K562 (cell line): ENCODE results near the gene ATF3. TPM values are rescaled to one million over a fixed set of nuclear protein-coding genes. Genes with fewer than 3 reads are reported as not detected.

Source experiments
- ATAC-seq: fragments of 200-7000 bp; cut with Tn5 transposase; 3 replicates; pipeline ENCODE4 v1.9.1; 2020; ENCODE audit warnings: moderate library complexity
- BruUV-seq: library from RNA; stranded (reverse); fragments of 400-500 nt; replicated peaks from 2 replicates; lab custom pipeline; 2021; lab: Mats Ljungman, UMichigan
- CTCF ChIA-PET: fragments of 300-600 bp; formaldehyde crosslinking; extraction: SDS; loops from one replicate; lab custom pipeline; 2021; ENCODE audit warnings: low intra/inter-chr PET ratio; lab: Yijun Ruan, JAX
- POLR2A ChIA-PET: fragments of 300-600, 350-650 bp; sonication (Branson Sonifier 250); formaldehyde crosslinking; extraction: SDS; loops from one replicate; lab custom pipeline; 2021; ENCODE audit warnings: antibody characterized with exemption, inconsistent platforms; lab: Yijun Ruan, JAX
- DNase-seq, 4 experiments: peaks; one replicate each; pipeline versions ENCODE4 v3.0.0 to v3.0.0-alpha.2; 2011 to 2018; ENCODE audit warnings: low spot score in 3 of 4, mixed read lengths in 3 of 4; ENCODE audit errors: extremely low read depth in 1 of 4
- FAIRE-seq: peaks from 2 replicates; lab custom pipeline; 2011; peaks lifted over from hg19 to GRCh38; lab: Jason Lieb, UNC
- H2AFZ ChIP-seq: 2 replicates; pipeline ENCODE4 v1.6.0; 2011; ENCODE audit warnings: low read depth, low read length, control low read depth, inconsistent platforms
- H3K27ac ChIP-seq: fragments of 200-600 bp; 3 replicates; pipeline ENCODE4 v1.8.0; 2011; ENCODE audit warnings: low read depth, mild to moderate bottlenecking, control low read depth, inconsistent platforms, low read length, moderate library complexity, mixed read lengths; ENCODE audit errors: extremely low read depth
- H3K27me3 ChIP-seq, 2 experiments: fragments of 300-600 bp in 1 of 2; 2 replicates in 1 of 2; 3 replicates in 1 of 2; pipeline versions ENCODE4 v1.6.0 to v1.8.0; 2011; ENCODE audit warnings: inconsistent platforms in 2 of 2, low read length in 2 of 2, mild to moderate bottlenecking in 1 of 2, mixed read lengths in 1 of 2, moderate library complexity in 1 of 2; ENCODE audit not compliant: control insufficient read depth in 2 of 2, insufficient read depth in 2 of 2
- H3K36me3 ChIP-seq: fragments of 300-600 bp; 3 replicates; pipeline ENCODE4 v1.8.0; 2011; ENCODE audit warnings: mild to moderate bottlenecking, low read length, inconsistent platforms; ENCODE audit not compliant: control insufficient read depth, insufficient read depth
- H3K4me1 ChIP-seq, 2 experiments: fragments of 200-600 bp in 1 of 2; replicated peaks in 1 of 2; 2 replicates in 1 of 2; 3 replicates in 1 of 2; pipeline versions ENCODE4 v1.5.1 to v1.8.0; 2011; ENCODE audit warnings: inconsistent platforms in 2 of 2, low read length in 2 of 2, mild to moderate bottlenecking in 1 of 2, mixed read lengths in 1 of 2, moderate library complexity in 1 of 2; ENCODE audit not compliant: control insufficient read depth in 2 of 2, insufficient read depth in 2 of 2
- H3K4me2 ChIP-seq: 2 replicates; pipeline ENCODE4 v1.6.1; 2011; ENCODE audit warnings: low read length, control low read depth, inconsistent platforms, mixed read lengths; ENCODE audit not compliant: insufficient read depth
- H3K4me3 ChIP-seq: fragments of 200-600 bp; sonication (generic), shearing (Covaris generic); 2 replicates; pipeline ENCODE4 v1.5.1; 2016; ENCODE audit warnings: control low read depth, inconsistent platforms
- H3K79me2 ChIP-seq: fragments of 200-600 bp; 3 replicates; pipeline ENCODE4 v1.8.0; 2011; ENCODE audit warnings: low read length, inconsistent platforms; ENCODE audit not compliant: control insufficient read depth, insufficient read depth
- H3K9ac ChIP-seq, 2 experiments: 2 replicates each; pipeline versions ENCODE4 v1.6.0 to v1.6.1; 2011; ENCODE audit warnings: low read depth in 2 of 2, low read length in 2 of 2, control low read depth in 1 of 2, inconsistent platforms in 1 of 2, mild to moderate bottlenecking in 1 of 2, mixed read lengths in 1 of 2; ENCODE audit not compliant: insufficient read depth in 1 of 2
- H3K9me1 ChIP-seq: one replicate; pipeline ENCODE4 v1.6.0; 2011; ENCODE audit warnings: inconsistent platforms, mild to moderate bottlenecking, low read length, moderate library complexity; ENCODE audit not compliant: control insufficient read depth, insufficient read depth
- H3K9me3 ChIP-seq: replicated peaks from 2 replicates; pipeline ENCODE4 v1.5.1; 2011; ENCODE audit warnings: low read depth, low read length, inconsistent platforms; ENCODE audit not compliant: control insufficient read depth, insufficient read depth
- H4K20me1 ChIP-seq: replicated peaks from 2 replicates; pipeline ENCODE4 v1.6.1; 2011; ENCODE audit warnings: low read length, inconsistent platforms, mixed read lengths; ENCODE audit not compliant: control insufficient read depth, insufficient read depth
- ADNP ChIP-seq: fragments of 200-800 bp; sonication (Bioruptor generic); IDR thresholded peaks from 2 replicates; pipeline ENCODE4 v1.6.1; 2016; ENCODE audit warnings: missing genetic modification characterization, missing compliant biosample characterization
- BCL6 ChIP-seq: fragments of 250-450 bp; sonication (Bioruptor Pico); IDR thresholded peaks from 2 replicates; pipeline ENCODE4 v1.4.0; 2020
- BHLHE40 ChIP-seq: IDR thresholded peaks from 2 replicates; pipeline ENCODE4 v1.6.1; 2011; ENCODE audit warnings: low read length, improper control_type of control experiment
- CHD2 ChIP-seq: IDR thresholded peaks from 2 replicates; pipeline ENCODE4 v1.6.1; 2011; ENCODE audit warnings: low read depth, low read length
- CREB1 ChIP-seq, 2 experiments: sonication (generic) in 1 of 2; formaldehyde crosslinking in 1 of 2; IDR thresholded peaks; 2 replicates each; pipeline versions ENCODE4 v1.6.1 to v1.8.0; 2012 to 2022; ENCODE audit warnings: inconsistent platforms in 1 of 2, mild to moderate bottlenecking in 1 of 2, missing genetic modification reagents in 1 of 2, moderate library complexity in 1 of 2
- E2F8 ChIP-seq: fragments of 450-650 bp; IDR thresholded peaks from 2 replicates; pipeline ENCODE4 v1.7.1; 2018; ENCODE audit warnings: mild to moderate bottlenecking, low read depth; ENCODE audit not compliant: partially characterized antibody
- EWSR1 ChIP-seq: fragments of 450-650 bp; IDR thresholded peaks from 2 replicates; pipeline ENCODE4 v1.6.1; 2018; ENCODE audit warnings: borderline replicate concordance, mild to moderate bottlenecking, low read depth, moderate library complexity; ENCODE audit not compliant: partially characterized antibody
- GATAD2B ChIP-seq: fragments of 450-650 bp; IDR thresholded peaks from 2 replicates; pipeline ENCODE4 v1.6.1; 2017; ENCODE audit warnings: mild to moderate bottlenecking, borderline replicate concordance
- LEF1 ChIP-seq: fragments of 450-650 bp; IDR thresholded peaks from 2 replicates; pipeline ENCODE4 v1.6.1; 2016; ENCODE audit warnings: mild to moderate bottlenecking
- MAFG ChIP-seq: fragments of 450-650 bp; conservative IDR thresholded peaks from 2 replicates; pipeline ENCODE4 v1.6.1; 2016; ENCODE audit warnings: missing genetic modification characterization, missing compliant biosample characterization
- NFATC3 ChIP-seq: fragments of 450-650 bp; IDR thresholded peaks from 2 replicates; pipeline ENCODE4 v1.6.1; 2017; ENCODE audit warnings: mild to moderate bottlenecking
- NFE2L1 ChIP-seq: fragments of 450-650 bp; IDR thresholded peaks from 2 replicates; pipeline ENCODE4 v1.6.1; 2016; ENCODE audit warnings: missing genetic modification characterization, low read depth, mild to moderate bottlenecking, missing compliant biosample characterization, moderate library complexity, borderline replicate concordance
- PCBP2 ChIP-seq: fragments of 200-400 bp; formaldehyde crosslinking; IDR thresholded peaks from 2 replicates; pipeline ENCODE4 v1.6.1; 2018; ENCODE audit warnings: low read length, low read depth, mild to moderate bottlenecking, moderate library complexity; ENCODE audit not compliant: poor library complexity, severe bottlenecking
- PHB2 ChIP-seq: fragments of 450-650 bp; IDR thresholded peaks from 2 replicates; pipeline ENCODE4 v1.6.1; 2017; ENCODE audit warnings: low read depth
- RNF2 ChIP-seq: sonication (generic); IDR thresholded peaks from 2 replicates; pipeline ENCODE4 v1.6.1; 2016
- RNF219 ChIP-seq: fragments of 250-450 bp; sonication (Bioruptor Pico); IDR thresholded peaks from 2 replicates; pipeline ENCODE4 v1.5.0; 2022; ENCODE audit warnings: mild to moderate bottlenecking
- TFAM ChIP-seq: fragments of 250-450 bp; sonication (Bioruptor Pico); conservative IDR thresholded peaks from 2 replicates; pipeline ENCODE4 v1.5.0; 2021; ENCODE audit warnings: mild to moderate bottlenecking, moderate library complexity
- ZNF589 ChIP-seq: fragments of 200-800 bp; sonication (Bioruptor generic); IDR thresholded peaks from 2 replicates; pipeline ENCODE4 v1.6.1; 2016; ENCODE audit warnings: low read depth, missing genetic modification characterization, missing compliant biosample characterization
- WGBS: fragments of 100-300 bp; shearing (Covaris generic); methylation state at CpG from one replicate; pipeline ENCODE4 v1.1.6; 2016; ENCODE audit warnings: low coverage, mixed read lengths; ENCODE audit not compliant: insufficient coverage; ENCODE audit errors: missing lambda C conversion rate; 5-methylcytosine and 5-hydroxymethylcytosine counted together
- in situ Hi-C: fragments of 300-500 bp; cut with MboI; formaldehyde crosslinking; loops from 4 replicates; pipeline ENCODE4 v1.15.0; 2018; ENCODE audit warnings: inconsistent platforms, mixed read lengths
- intact Hi-C: fragments of 100-400 bp; cut with micrococcal nuclease; formaldehyde crosslinking; loops from 2 replicates; pipeline ENCODE4 v1.14.2; 2022
- polyA plus RNA-seq, 8 experiments: library from polyadenylated mRNA; depleted of rRNA in 4 of 8; stranded (reverse) in 5 of 8; unstranded in 3 of 8; fragments of >200 nt; fragmentation: Nextera tagmentation in 2 of 8; fragmentation: Illumina TruSeq in 1 of 8; extraction: Ambion mirVana in 2 of 8; extraction: Trizol in 1 of 8; gene quantifications; 2 replicates each; pipeline versions ENCODE4 v1.2.1 to v1.2.3, GENCODE V29; 2011 to 2014; ENCODE audit warnings: inconsistent platforms in 1 of 8, missing spikeins in 1 of 8
- total RNA-seq, 7 experiments: library from RNA; depleted of rRNA in 6 of 7; stranded (reverse); fragments of >200 nt in 6 of 7; fragmentation: Illumina TruSeq in 2 of 7; extraction: Trizol in 2 of 7; gene quantifications; 2 replicates each; pipeline versions ENCODE4 v1.2.1 to v1.2.3, GENCODE V29; 2011 to 2021; ENCODE audit warnings: low replicate concordance in 1 of 7

The ATF3 gene
- total and polyA plus RNA-seq, 9 of the 15 experiments (the other 6 are each of a cell fraction or from before 2014, with no cell fraction given), result 3.5 to 28.2 (median 19.8) TPM

DNA sequence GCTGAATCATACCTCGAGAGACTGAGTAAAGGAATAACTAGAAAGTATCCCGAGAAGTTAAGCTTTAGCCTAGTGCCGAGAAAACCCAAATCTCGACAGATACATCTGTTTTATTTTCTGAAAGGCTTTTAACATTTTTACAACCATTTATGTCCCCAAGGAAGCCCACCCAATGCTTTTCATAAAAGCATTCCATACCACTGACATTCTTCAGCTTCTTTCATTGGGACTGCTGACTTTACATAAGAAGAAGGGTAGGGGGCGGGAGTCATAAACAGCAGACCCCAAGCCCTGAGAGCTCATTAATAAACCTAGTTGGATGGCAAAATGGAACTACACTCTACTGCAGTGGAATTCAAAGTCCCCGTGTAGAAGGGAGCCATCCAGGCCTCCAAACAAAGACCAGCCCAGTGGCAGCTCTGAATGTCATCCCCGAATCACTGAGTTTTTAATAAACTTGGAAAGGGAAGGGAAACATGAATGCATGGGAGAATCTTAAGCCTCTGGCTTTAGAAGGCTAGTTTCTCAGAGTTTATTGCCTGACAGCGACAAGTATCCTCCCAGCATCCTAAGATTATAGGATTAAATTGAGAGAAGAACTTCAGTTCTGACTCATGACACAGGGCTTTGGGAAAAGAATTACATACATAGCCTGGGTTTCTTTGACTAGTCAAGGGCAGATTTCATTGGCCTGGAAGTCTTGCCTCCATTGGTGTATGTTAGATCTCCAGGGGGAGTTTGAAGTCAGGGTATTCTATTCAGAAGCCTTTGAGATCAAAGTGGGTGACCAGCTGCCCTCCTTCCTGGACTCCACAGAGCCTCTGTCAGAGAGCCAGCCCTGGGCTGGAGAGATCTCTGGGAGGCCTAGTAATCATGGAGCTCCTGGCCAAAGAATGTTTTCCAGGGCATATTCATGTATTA lies 3.7 kb downstream of the ATF3 start:
- WGBS, result 73% methylated on average over 8 of the region's 8 CpGs
- intact Hi-C loops, result no loop called here
- Histone ChIP-seq H3K4me1 (peaks cover 22 to 23% of the 10 kb centered on the region in 2 experiments), H3K27ac (no peak overlapping the region), H4K20me1 (peaks cover 50% of the 10 kb centered on the region), H3K9me3 (no peaks in the 10 kb centered on the region), H2AFZ (no peak overlapping the region), H3K4me3 (no peak overlapping the region), H3K4me2 (no peak overlapping the region), H3K9me1 (peaks cover 9% of the 10 kb centered on the region), H3K79me2 (peaks cover 48% of the 10 kb centered on the region), H3K27me3 (peaks cover 5 to 7% of the 10 kb centered on the region in 2 experiments; a peak in 4 of 5 replicates), H3K9ac (no peak overlapping the region), H3K36me3 (peaks cover 22% of the 10 kb centered on the region)
- in situ Hi-C loops, result no loop called here
- ATAC-seq (no peak), DNase-seq (no peak), FAIRE-seq (no peak)
- BruUV-seq, result no TSS peak
- ChIA-PET CTCF (no interaction called here), POLR2A (interaction anchor here (0.5 to 5.3 kb wide), 19 partner anchors 7 to 687 kb away, joined by 3 to 90 read pairs (median 4); no protein-coding TSS in a partner anchor)
- TF ChIP-seq E2F8, result no peak
- TF ChIP-seq ZNF589 (CRISPR knock-in tag), result no peak
- TF ChIP-seq NFE2L1 (tag), result no peak
- TF ChIP-seq ADNP (tag), result no peak
- TF ChIP-seq BHLHE40, result no peak
- TF ChIP-seq CHD2, result no peak
- TF ChIP-seq RNF219 (CRISPR knock-in tag), result no peak
- no peak for TF ChIP-seq MAFG (tag)
- no peak for TF ChIP-seq EWSR1
- TF ChIP-seq PHB2, result no peak
- TF ChIP-seq RNF2, result no peak
- no peak for TF ChIP-seq NFATC3
- TF ChIP-seq LEF1, result no peak
- no peak for TF ChIP-seq CREB1 (IDR thresholded peaks at IDR 0.05)
- TF ChIP-seq CREB1 (CRISPR knock-in tag; IDR thresholded peaks at IDR 0.05), result no peak
- no peak for TF ChIP-seq PCBP2
- no peak for TF ChIP-seq GATAD2B
- no peak for TF ChIP-seq BCL6
- TF ChIP-seq TFAM (CRISPR knock-in tag), result no peak
